Middle frontal gyrus (tissue), 1 donor: ENCODE data around the gene F2.
"Not testable (repeated sequence)": the region's sequence is repeated elsewhere in the genome, so short reads cannot be mapped to it uniquely, and the experiment has no call there.

Source experiments
- DNase-seq: peaks from one replicate; pipeline ENCODE4 v3.0.0-alpha.2; 2015; ENCODE audit warnings: low spot score; ENCODE audit errors: extremely low spot score

The F2 gene

DNA sequence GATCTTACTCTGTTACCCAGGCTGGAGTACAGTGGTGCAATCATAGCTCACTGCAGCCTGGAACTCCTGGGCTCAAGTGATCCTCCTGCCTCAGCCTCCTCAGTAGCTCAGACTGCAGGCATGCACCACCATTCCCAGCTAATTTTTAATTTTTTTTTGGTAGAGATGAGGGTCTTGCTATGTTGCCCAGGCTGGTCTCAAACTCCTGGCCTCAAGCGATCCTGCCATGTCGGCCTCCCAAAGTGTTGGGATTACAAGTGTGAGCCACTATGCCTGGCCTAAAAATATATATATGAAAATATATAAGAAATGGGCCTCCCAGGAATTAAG is 1.2 kb upstream of the F2 start:
- DNase-seq, result not testable (repeated sequence)

DNA sequence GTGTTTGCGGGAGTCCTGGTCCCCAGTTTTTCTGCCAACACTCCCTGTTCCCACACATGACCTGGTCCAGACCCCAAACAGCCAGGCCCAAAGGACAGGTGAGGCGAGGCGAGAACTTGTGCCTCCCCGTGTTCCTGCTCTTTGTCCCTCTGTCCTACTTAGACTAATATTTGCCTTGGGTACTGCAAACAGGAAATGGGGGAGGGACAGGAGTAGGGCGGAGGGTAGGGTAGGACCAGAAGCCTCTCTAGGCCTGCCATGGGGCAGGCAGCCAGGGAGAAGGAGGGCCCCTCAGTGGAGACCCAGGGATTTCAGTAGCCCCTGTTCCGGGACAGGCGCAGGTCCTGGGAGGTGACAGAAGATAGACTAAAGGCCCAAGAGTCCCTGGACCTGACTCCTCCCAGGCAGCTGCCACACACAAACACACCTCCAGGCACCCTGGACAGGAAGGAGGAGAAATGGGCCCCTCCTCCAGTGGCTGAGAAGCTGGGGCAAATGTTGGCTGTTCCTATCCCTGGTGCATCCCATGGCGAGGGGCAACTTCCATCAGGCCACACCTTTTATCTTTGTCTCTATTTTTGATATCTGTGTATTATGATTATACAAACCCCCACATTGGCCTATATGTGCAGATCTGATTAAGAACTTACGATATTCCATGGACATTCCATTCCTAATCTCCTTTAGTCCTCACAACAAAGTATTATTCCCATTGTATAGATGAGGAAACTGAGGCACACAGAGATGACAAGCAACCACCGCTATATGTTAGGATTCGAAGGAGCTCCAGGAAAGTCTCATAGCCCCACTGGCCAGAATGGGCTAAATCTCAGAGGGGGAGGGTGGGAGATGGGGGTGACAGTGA is 626 bp upstream of the F2 start:
- no peak for DNase-seq

DNA sequence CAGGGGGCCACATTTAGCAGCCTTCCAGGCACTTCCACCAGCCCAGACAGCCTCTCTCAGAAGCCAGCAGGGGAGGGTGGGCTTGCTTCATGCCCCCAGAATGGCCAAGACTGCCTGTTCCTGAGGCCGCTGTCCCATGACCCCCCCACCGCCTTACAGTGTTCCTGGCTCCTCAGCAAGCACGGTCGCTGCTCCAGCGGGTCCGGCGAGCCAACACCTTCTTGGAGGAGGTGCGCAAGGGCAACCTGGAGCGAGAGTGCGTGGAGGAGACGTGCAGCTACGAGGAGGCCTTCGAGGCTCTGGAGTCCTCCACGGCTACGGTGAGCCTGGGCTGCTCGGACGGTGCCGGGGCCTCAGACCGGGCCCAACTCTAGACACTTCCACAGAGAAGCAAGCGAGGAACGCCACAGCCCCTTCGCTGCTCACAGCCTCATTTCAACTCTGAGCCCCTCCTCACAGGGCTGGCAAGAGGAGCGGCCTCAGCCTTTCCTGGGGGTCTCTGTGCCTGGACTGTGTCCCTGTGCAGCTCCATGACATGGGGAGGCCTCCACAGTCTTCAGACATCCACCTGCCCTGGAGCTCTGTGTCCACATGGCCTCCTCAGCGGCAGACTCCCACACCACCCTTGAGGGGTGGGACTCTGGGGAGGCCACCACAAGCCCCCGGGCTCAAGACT is 668 bp downstream of the F2 start:
- DNase-seq, result no peak

DNA sequence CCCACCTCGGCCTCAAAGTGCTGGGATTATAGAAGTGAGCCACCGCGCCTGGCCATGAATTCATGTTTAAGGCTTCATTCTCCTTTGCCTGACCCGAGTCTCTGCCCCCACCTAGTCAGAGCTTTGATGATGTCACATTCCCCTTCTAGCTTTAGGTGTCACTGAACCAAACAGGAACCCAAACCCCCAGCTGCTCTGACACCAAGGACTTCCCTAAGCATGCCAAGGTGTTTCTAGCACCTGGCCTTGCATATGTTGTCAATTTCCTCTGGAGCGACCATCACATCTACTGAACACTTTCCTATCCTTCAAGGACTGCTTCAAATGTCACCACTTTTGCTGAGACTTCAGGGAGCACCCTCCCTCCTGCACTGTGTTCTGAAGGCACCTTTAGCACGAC is 2.3 kb downstream of the F2 start:
- DNase-seq, result no peak

DNA sequence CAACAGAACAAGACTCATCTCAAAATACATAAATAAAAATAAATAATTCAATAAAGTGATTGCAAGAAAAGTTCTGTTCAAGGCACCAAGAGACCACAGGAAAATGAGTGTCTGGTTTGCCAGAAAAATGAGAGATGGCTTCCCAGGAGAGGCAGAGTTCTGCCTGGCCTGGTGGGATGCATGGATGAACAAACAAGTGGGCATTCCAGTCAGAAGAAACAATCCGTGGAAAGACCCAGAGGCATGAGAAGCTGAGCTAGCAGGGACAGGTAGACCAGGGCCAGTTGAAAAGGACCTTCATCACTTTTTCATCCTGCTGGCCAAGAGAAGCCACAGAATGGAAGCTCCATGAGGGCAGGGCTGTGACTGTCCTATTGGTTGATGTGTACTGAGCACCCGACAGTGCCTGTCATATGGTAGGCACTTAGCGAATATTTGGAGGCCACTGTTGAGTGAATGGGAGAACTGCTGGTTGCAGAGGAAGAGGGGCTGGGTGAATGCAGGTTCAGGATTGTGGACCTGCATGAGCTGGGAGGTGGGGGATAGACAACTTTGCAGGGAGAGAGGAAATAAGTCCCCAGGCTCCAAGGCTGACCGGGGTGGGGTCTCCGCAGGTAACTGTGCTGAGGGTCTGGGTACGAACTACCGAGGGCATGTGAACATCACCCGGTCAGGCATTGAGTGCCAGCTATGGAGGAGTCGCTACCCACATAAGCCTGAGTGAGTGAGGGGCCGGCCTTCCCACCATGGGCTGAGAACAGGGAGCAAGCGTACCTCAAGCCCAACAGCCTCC is 3.7 kb downstream of the F2 start:
- no peak for DNase-seq

DNA sequence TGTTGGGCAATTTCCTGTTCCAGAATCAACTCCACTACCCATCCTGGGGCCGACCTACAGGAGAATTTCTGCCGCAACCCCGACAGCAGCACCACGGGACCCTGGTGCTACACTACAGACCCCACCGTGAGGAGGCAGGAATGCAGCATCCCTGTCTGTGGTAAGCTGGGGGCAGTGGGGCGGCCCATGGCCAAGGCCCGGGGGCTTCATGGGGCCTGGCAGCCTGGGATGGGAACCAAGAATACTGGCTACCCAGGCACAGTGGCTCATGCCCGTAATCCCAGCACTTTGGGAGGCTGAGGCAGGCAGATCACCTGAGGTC is 4.3 kb downstream of the F2 start:
- no peak for DNase-seq

DNA sequence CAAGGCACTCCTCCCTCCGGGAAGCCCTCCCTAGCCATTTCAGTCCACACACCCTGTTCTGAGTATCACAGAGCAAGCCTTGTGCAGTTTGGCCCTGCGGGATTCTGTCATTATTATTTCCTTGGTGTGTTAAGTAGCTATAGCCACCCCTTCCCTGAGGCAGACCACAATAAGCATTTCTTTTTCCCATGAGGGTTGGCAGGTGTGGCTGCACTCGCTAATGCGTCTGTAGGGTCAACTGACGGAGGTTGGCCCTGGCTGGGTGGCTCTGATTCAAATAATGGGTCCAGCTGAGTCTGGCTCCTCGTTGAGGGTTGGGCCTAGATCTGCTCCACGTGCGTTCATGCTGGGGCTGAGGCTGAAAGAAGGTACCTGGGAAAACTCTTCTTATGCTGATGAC is 5.1 kb downstream of the F2 start:
- DNase-seq, result no peak

DNA sequence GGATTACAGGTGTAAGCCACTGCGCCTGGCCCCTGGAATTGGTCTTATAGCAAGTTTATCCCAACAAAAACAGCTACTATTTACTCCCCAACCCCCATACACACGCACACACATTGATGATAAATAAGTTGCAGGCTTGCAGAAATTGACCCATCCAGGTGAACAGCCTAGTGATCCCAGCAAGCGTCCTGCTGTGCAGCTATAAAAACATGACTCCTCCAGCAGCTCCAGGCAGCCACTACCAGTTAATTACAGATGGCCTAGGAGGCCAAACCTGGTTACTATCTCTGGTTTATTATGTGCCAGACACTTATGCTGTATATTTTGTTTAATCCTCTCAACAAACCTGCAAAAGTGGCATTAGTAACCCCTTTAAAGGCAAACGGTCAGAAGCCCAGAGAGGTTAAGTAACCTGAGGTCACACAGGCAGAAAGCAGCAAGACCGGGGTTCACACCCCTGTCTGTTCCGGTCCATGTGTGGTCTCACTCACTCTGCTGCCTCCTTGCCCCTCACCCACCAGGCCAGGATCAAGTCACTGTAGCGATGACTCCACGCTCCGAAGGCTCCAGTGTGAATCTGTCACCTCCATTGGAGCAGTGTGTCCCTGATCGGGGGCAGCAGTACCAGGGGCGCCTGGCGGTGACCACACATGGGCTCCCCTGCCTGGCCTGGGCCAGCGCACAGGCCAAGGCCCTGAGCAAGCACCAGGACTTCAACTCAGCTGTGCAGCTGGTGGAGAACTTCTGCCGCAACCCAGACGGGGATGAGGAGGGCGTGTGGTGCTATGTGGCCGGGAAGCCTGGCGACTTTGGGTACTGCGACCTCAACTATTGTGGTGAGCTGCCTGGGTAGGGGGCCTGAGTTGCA is 6.6 kb downstream of the F2 start:
- DNase-seq, result no peak

DNA sequence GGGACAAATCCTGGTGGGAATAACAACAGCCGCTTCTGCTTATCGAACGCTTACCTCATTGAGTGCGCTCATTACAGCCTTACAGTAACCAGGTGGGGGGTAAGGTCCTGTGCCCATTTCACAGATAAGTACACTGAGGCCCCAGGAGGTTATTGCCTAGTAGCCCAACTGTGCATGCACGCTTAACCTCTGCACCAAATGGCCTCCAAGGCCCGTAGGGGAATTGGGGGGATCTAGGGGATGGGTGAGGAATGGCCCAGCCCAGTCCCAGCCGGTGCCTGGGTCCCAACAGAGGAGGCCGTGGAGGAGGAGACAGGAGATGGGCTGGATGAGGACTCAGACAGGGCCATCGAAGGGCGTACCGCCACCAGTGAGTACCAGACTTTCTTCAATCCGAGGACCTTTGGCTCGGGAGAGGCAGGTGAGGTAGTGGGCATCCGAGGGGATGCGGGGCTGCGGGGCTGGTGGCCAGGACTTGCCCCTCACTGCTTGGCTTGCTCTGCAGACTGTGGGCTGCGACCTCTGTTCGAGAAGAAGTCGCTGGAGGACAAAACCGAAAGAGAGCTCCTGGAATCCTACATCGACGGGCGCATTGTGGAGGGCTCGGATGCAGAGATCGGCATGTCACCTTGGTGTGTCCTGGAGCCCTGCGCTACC is 7.3 kb downstream of the F2 start:
- DNase-seq, result no peak

DNA sequence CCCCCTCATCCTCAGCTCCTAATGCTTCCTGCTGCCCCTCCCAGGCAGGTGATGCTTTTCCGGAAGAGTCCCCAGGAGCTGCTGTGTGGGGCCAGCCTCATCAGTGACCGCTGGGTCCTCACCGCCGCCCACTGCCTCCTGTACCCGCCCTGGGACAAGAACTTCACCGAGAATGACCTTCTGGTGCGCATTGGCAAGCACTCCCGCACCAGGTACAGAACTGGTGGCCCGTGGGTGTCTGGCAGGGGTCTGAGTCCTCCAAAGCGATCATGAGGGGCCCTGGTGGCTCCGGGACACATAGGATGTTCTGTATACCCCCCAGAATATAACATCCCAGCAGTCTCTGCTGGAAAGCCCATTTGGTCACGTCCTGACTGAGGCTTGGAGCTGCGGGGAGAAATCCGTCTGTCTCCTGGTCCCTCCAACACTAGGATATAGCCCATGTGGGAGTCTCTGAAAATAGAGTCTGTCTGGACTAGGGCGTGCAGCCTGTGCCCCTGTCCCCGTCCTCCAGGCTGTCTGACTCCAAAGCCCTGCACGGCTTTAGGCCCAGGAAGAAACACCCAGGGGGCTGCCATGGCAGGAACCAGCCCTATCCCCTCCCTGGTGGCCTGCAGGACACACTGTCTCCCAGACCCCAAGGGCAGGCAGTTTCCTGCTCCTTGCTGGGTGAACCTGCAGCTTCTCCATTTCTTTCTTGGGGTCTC is 9.1 kb downstream of the F2 start:
- DNase-seq, result no peak

DNA sequence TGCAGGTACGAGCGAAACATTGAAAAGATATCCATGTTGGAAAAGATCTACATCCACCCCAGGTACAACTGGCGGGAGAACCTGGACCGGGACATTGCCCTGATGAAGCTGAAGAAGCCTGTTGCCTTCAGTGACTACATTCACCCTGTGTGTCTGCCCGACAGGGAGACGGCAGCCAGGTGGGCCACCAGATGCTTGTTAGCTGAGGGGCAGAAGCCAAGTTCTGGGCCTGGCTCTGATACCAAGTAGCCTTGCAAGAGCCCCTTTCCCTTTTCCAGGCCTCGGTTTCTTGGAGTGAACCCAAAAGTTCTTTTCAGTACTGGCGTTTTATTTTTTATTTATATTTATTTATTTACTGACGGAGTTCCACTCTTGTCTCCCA is 9.6 kb downstream of the F2 start:
- no peak for DNase-seq

DNA sequence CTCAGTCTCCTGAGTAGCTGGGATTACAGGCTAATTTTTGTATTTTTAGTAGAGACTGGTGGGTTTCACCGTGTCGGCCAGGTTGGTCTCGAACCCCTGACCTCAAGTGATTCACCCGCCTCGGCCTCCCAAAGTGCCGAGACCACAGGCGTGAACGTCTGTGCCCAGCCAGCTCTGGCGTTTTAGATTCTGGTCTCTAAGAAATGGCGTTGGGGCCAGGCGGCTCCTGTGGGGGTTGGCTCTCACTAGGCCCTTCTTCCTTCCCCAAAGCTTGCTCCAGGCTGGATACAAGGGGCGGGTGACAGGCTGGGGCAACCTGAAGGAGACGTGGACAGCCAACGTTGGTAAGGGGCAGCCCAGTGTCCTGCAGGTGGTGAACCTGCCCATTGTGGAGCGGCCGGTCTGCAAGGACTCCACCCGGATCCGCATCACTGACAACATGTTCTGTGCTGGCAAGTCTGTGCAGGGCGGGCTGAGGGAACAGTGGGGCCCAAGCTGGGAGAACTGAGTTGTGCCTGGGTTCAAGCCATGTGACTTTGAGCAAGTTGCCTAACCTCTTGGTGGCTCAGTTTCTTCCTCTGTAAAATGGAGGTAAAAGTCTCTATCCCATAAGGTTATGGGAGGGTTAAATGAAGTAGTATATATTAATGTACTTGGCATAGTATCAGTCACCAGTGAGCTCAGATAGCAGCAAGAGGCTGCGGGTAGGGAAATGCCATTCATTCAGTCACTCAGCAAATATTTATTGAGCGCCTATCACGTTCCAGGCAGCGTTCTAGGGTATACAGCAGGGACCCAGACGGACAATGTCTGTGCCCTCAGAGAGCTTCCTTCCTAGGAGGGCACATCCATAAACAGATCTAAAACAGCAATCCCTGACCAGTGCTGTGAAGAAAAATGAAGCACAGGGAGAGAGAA is 10.4 kb downstream of the F2 start:
- DNase-seq, result no peak

DNA sequence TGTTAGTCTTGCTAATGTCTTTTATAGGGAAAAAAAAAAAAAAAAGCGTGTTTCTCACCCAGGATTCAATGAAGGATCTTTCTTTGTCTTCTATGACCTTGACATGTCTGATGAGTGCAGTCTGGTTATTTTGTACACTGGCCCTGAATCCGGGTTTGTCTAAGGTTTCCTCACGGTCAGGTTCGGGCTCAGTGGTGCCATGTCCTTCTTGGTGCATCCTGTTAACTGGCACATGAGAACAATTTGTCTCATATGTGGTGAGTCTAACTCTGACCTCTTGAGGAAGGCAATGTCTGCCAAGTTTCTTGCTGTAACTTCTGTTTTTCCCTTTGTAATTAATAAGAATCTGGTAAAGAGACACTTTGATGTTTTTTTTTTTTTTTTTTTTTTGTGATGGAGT is 12.5 kb downstream of the F2 start:
- DNase-seq, result no peak

DNA sequence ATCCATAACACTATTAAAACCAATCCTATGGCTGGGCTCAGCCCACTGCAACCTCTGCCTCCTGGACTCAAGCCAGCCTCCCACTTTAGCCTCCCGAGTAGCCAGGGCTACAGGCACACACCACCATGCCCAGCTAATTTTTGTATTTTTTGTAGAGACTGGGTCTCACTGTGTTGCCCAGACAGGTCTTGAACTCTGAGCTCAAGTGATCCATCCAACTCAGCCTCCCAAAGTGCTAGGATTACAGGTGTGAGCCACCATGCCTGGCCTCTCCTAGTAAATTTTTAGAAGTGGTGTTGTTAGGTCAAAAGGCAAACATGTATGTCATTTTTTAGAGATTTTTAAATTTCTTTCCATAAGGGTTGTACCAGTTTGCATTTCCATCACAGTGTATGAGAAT is 14.2 kb downstream of the F2 start:
- no peak for DNase-seq

DNA sequence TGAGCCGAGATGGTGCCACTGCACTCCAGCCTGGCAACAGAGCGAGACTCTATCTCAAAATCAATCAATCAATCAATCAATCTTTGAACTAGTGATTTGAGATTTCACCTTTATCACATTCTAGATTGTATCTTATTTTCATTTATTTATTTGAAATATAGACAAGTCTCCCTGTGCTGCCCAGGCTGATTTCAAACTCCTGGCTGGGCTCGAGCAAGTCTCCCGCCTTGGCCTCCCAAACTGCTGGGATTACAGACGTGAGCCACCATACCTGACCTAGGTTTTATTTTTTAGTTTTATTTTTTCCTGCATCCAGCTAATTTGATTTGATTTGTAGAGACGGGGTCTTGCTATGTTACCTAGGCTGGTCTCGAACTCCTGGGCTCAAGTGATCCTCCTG is 17.1 kb downstream of the F2 start:
- DNase-seq, result no peak

DNA sequence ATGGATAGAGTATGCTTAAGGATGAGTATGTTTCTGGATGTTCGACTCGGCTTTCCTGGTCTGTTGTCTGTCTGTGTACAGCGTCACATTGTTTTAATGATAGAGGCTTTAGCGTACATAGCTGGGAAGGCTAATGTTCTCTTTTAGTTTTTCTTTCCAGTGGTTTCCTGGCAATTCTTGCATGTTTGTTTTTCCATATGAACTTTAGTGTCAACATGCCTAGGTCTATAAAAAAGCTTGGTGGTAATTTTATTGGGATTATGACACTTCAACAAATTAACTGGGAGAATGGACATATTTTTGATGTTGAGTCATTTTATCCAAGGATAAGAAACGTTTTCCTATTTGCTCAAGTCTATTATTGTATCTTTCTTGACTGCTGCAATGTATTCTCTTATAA is 17.6 kb downstream of the F2 start:
- no peak for DNase-seq

DNA sequence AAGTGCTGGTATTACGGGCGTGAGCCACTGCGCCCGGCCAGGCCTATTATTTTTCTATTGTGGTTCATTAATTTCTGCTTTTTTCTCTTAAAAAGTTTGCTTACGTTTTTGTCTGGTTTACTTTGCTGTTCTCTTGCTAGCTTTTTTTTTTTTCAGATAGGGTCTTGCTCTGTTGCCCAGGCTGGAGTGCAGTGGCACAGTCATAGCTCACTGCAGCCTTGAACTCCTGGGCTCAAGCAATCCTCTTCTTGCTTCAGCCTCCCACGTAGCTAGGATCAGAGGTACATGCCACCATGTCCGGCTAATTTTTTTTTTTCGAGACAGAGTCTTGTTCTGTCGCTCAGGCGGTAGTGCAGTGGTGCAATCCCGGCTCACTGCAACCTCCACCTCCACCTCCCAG is 18.7 kb downstream of the F2 start:
- no peak for DNase-seq

DNA sequence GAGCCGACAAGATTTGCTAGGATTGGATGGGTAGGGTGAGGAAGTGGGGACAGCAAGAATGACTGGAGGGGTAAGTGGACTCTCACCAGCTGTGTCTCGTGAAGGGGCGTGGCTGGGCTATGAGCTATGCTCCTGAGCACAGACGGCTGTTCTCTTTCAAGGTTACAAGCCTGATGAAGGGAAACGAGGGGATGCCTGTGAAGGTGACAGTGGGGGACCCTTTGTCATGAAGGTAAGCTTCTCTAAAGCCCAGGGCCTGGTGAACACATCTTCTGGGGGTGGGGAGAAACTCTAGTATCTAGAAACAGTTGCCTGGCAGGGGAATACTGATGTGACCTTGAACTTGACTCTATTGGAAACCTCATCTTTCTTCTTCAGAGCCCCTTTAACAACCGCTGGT is 19.9 kb downstream of the F2 start:
- DNase-seq, result no peak
